Left ventricle myocardium inferior (tissue), 1 donor: ENCODE results near the gene RHBDD3. TPM values are rescaled to one million over a fixed set of nuclear protein-coding genes. Genes with fewer than 3 reads are reported as not detected.

Experiments used
- DNase-seq: peaks from one replicate; pipeline ENCODE4 v3.0.0-alpha.2; 2020
- H3K27ac ChIP-seq: fragments of 200-600 bp; replicated peaks from 2 replicates; pipeline ENCODE4 v1.8.0; 2021
- H3K27me3 ChIP-seq: fragments of 200-600 bp; 2 replicates; pipeline ENCODE4 v1.8.0; 2021; ENCODE audit warnings: low read depth
- H3K36me3 ChIP-seq: fragments of 200-600 bp; 2 replicates; pipeline ENCODE4 v1.8.0; 2021
- H3K4me1 ChIP-seq: fragments of 200-600 bp; 2 replicates; pipeline ENCODE4 v1.8.0; 2021
- H3K4me3 ChIP-seq: fragments of 200-600 bp; 2 replicates; pipeline ENCODE4 v1.8.0; 2021; ENCODE audit warnings: mild to moderate bottlenecking, moderate library complexity
- H3K9me3 ChIP-seq: fragments of 200-600 bp; replicated peaks from 2 replicates; pipeline ENCODE4 v1.8.0; 2021
- intact Hi-C: fragments of 100-400 bp; cut with micrococcal nuclease; formaldehyde crosslinking; loops from one replicate; pipeline ENCODE4 v1.11.0; 2022
- total RNA-seq: library from RNA; stranded (reverse); fragmentation: NEBNext Ultra II Directional; extraction: Animal tissue kit (Norgen Biotek cat#: 25700); gene quantifications from one replicate; pipeline ENCODE4 v1.2.1, GENCODE V29; 2021
- TF ChIP-seq, protein P1 (sequence below): fragments of 200-600 bp; IDR thresholded peaks from 2 replicates; pipeline ENCODE4 v1.8.0; 2021; ENCODE audit warnings: antibody characterized with exemption, mild to moderate bottlenecking, borderline replicate concordance
- donor health status: DM: no; HTN: yes; CAD: no; lungs with severe emphysema.

The RHBDD3 gene
- total RNA-seq, 1 donor from 2014 or later, result 15.0 TPM

DNA sequence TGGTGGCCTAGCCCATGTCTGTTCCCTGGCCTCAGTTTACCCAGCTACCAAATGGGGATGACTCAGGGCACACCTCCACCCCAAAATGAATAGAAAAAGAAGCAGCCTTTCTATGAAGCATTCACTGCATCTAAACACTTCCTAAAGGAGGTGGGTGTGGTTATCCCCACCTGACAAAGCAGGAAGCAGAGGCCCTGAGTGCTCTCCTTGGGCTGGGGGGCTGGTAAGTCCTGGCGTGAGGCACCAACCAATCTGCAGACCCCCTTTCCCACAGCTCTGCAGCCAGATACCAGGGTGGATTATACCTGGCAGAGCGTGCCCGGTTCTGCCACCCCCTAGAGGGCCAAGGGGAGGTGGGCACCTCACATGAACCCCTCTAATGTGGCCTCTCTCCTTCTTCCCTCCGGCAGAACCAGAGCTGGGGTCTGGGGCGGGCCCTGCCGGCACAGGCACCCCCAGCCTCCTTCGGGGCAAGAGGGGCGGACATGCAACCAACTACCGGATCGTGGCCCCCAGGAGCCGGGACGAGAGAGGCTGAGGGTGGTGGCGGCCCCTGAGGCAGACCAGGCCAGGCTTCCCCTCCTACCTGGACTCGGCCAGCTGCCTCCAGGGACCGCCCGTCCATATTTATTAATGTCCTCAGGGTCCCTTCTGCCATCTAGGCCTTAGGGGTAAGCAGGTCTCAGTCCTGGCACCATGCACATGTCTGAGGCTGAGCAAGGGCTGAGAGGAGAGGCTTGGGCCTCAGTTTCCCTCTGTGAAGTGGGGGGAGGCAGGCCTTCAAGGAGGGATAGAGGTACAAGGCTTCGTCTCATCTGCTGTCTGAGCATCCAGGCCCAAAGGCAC, 9.2 kb downstream of the RHBDD3 start:
- H3K27me3 ChIP-seq, result no peaks in the 10 kb centered on the region
- intact Hi-C loops, result no loop called here
- peaks cover 20% of the 10 kb centered on the region for H3K36me3 ChIP-seq
- H3K9me3 ChIP-seq, result no peaks in the 10 kb centered on the region
- TF ChIP-seq, protein P1, sequence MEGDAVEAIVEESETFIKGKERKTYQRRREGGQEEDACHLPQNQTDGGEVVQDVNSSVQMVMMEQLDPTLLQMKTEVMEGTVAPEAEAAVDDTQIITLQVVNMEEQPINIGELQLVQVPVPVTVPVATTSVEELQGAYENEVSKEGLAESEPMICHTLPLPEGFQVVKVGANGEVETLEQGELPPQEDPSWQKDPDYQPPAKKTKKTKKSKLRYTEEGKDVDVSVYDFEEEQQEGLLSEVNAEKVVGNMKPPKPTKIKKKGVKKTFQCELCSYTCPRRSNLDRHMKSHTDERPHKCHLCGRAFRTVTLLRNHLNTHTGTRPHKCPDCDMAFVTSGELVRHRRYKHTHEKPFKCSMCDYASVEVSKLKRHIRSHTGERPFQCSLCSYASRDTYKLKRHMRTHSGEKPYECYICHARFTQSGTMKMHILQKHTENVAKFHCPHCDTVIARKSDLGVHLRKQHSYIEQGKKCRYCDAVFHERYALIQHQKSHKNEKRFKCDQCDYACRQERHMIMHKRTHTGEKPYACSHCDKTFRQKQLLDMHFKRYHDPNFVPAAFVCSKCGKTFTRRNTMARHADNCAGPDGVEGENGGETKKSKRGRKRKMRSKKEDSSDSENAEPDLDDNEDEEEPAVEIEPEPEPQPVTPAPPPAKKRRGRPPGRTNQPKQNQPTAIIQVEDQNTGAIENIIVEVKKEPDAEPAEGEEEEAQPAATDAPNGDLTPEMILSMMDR, result no peak
- no peak overlapping the region for H3K27ac ChIP-seq
- no peak for DNase-seq
- H3K4me3 ChIP-seq, result no peak overlapping the region
- H3K4me1 ChIP-seq, result no peaks in the 10 kb centered on the region

DNA sequence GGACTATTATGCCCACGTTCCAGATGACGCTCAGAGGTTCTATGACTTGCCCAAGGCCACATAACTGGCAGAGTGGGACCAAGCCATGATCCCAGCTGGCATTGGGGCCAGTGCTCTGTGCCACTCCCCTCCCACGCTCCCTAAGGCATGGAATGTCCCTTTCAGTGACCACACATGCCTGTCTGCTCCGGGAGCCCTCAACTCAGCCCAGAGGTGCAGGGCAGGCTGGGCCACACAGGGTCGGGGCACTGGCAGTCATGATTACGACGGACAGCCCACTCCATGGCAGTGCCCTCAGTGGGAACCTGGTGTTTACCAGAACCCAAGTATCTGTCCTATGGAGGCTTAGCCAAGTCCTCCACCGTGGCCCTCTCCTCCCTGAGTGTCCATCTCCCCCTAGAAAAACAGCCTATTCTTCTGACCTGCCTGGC, 10.0 kb downstream of the RHBDD3 start:
- DNase-seq, result no peak
- Histone ChIP-seq H3K36me3 (peaks cover 20% of the 10 kb centered on the region), H3K4me1 (no peaks in the 10 kb centered on the region), H3K27ac (no peak overlapping the region), H3K4me3 (no peak overlapping the region), H3K9me3 (no peaks in the 10 kb centered on the region), H3K27me3 (no peaks in the 10 kb centered on the region)
- intact Hi-C loops, result no loop called here
- TF ChIP-seq, protein P1, result no peak

DNA sequence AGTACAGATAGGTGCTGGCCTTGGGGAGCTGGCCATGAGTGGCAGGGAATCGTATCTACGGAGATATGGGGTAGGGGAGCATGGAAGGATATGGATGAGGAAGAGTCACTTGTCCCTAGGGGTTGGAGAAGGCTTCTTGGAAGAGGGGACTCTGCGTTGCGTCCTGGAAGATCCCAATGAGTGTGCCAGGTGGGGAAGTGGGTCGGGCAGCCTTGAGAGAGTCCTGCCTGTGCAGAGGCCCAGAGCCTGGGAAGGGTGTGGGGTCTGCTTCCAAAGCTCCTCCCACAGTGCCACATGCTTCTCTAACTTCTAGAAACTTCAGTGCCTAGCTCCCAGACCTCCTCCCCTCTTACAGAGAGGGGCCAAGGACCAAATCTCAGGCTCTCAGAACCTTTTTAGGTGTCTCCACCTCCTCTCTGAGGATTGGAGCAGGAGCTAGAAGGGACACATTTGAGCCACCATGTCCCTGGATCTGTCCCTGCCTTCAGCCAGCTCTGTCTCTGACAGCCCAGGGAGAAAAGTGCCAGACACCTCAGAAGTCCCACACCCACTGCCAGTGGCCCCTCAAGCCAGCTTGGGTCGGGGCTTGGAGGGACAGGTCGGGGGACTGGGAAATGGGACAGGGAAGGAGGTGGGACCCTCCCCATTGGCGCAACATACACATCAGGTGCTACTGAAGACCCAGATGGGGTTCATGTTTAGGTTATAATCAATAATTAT, 11.0 kb downstream of the RHBDD3 start:
- Histone ChIP-seq H3K9me3 (no peaks in the 10 kb centered on the region), H3K27ac (no peak overlapping the region), H3K4me3 (no peak overlapping the region), H3K27me3 (no peaks in the 10 kb centered on the region), H3K36me3 (peaks cover 20% of the 10 kb centered on the region), H3K4me1 (no peaks in the 10 kb centered on the region)
- intact Hi-C loops, result no loop called here
- TF ChIP-seq, protein P1, result no peak
- DNase-seq, result no peak

DNA sequence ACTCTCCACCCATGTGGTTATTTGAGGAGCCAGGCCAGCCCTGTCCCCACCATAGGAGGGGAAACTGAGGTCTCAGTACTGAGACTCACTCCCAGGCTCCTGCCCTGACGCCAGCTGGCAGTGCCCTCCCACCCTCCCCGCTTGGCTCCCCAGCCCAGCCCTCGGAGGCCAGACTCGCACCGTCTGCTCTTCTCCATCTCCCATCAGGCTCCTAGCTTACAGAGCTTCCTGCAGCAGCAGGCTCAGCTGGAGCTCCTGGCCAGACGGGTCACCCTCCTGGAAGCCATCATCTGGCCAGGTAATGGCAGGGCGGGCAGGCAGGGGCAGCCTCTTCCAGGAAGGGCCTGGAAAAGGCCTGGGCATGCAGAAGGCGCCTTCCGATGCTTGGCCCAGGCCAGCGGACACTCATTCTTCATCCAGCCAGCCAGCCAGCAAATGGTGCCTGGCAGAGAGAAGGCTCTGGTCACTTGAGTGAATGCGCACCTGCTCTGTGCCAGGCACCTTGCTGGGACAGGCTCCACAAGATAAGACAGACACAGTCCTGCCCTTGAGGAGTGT, 12.6 kb downstream of the RHBDD3 start:
- intact Hi-C loops, result no loop called here
- no peaks in the 10 kb centered on the region for H3K27me3 ChIP-seq
- H3K36me3 ChIP-seq, result peaks cover 11% of the 10 kb centered on the region
- TF ChIP-seq, protein P1, result no peak
- no peak overlapping the region for H3K27ac ChIP-seq
- no peaks in the 10 kb centered on the region for H3K9me3 ChIP-seq
- H3K4me3 ChIP-seq, result no peak overlapping the region
- H3K4me1 ChIP-seq, result no peaks in the 10 kb centered on the region
- no peak for DNase-seq

DNA sequence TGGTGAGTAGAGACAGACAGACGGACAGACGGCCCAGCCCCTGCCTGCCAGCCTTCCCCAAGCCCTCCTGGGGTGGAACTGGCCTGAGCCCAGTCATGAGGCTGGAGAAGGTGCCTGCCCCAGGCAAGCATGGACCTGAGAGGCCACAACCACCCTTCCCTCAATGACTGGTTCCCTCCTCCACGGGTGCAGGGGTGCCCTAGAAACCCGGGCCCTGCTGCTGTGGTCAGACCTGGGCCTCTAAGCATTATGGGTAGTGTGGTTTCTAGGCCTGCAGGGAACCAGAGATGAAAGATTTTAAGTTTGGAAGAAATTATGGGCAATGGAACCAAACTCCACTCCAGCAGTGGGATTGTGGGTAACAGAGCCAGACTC, 13.5 kb downstream of the RHBDD3 start:
- Histone ChIP-seq H3K27ac (no peak overlapping the region), H3K4me1 (no peaks in the 10 kb centered on the region), H3K36me3 (peaks cover 3% of the 10 kb centered on the region), H3K27me3 (no peaks in the 10 kb centered on the region), H3K9me3 (no peaks in the 10 kb centered on the region), H3K4me3 (no peak overlapping the region)
- DNase-seq, result no peak
- intact Hi-C loops, result no loop called here
- TF ChIP-seq, protein P1, result no peak
